Endodermal cell (in vitro differentiated cells): ENCODE data around the gene CHGA. TPM values are rescaled to one million over a fixed set of nuclear protein-coding genes. Genes with fewer than 3 reads are reported as not detected.

ENCODE experiments used
- DNase-seq: peaks from one replicate; pipeline ENCODE4 v3.0.0-alpha.2; 2017
- H3K27ac ChIP-seq: 2 replicates; pipeline ENCODE4 v1.5.1; 2013; ENCODE audit warnings: mild to moderate bottlenecking, low read depth, low read length, moderate library complexity
- H3K27me3 ChIP-seq: 2 replicates; pipeline ENCODE4 v1.6.1; 2013; ENCODE audit warnings: mild to moderate bottlenecking, low read length, moderate library complexity; ENCODE audit not compliant: insufficient read depth, control insufficient read depth, poor library complexity, severe bottlenecking
- H3K36me3 ChIP-seq: 2 replicates; pipeline ENCODE4 v1.7.0; 2013; ENCODE audit warnings: mild to moderate bottlenecking, low read length, moderate library complexity; ENCODE audit not compliant: control insufficient read depth, insufficient read depth
- H3K4me1 ChIP-seq: one replicate; pipeline ENCODE4 v1.7.0; 2013; ENCODE audit warnings: low read length; ENCODE audit not compliant: control insufficient read depth, insufficient read depth
- H3K4me3 ChIP-seq: 2 replicates; pipeline ENCODE4 v1.5.1; 2013; ENCODE audit warnings: mild to moderate bottlenecking, low read length, moderate library complexity
- H3K9ac ChIP-seq: 2 replicates; pipeline ENCODE4 v1.6.1; 2013; ENCODE audit warnings: mild to moderate bottlenecking, low read length, moderate library complexity; ENCODE audit not compliant: poor library complexity, severe bottlenecking; ENCODE audit errors: extremely low read depth
- H3K9me3 ChIP-seq: 2 replicates; pipeline ENCODE4 v1.6.1; 2013; ENCODE audit warnings: mild to moderate bottlenecking, low read length, moderate library complexity; ENCODE audit not compliant: control insufficient read depth
- H3K27ac Mint-ChIP-seq: 2 replicates; pipeline ENCODE4 v1.8.0; 2020; ENCODE audit warnings: mixed read lengths
- H3K27me3 Mint-ChIP-seq: 2 replicates; pipeline ENCODE4 v1.8.0; 2021; ENCODE audit warnings: mild to moderate bottlenecking, mixed read lengths; ENCODE audit not compliant: insufficient read depth
- H3K36me3 Mint-ChIP-seq: 2 replicates; pipeline ENCODE4 v1.8.0; 2020; ENCODE audit warnings: low read depth, mixed read lengths
- H3K4me1 Mint-ChIP-seq: 2 replicates; pipeline ENCODE4 v1.8.0; 2020; ENCODE audit warnings: mixed read lengths
- H3K4me3 Mint-ChIP-seq: 2 replicates; pipeline ENCODE4 v1.8.0; 2020; ENCODE audit warnings: mild to moderate bottlenecking, moderate library complexity, mixed read lengths
- H3K9me3 Mint-ChIP-seq: 2 replicates; pipeline ENCODE4 v1.8.0; 2020; ENCODE audit warnings: mild to moderate bottlenecking, mixed read lengths
- WGBS, 2 experiments: methylation state at CpG; one replicate each; pipeline versions ENCODE4 v1.1.5 to v1.1.7; 2013; ENCODE audit warnings: missing lambda C conversion rate in 2 of 2, mixed read lengths in 1 of 2; ENCODE audit not compliant: insufficient coverage in 1 of 2, insufficient read length in 1 of 2; 5-methylcytosine and 5-hydroxymethylcytosine counted together
- total RNA-seq, 2 donors: library from RNA; stranded (reverse); fragmentation: NEBNext Ultra II Directional in 1 of 2; extraction: Animal tissue kit (Norgen Biotek cat#: 25700) in 1 of 2; gene quantifications; 2 replicates in 1 of 2; 3 replicates in 1 of 2; pipeline ENCODE4 v1.2.1, GENCODE V29; 2021
- TF ChIP-seq, protein P1 (sequence below): fragments of 200-600 bp; sonication (generic); conservative IDR thresholded peaks from 2 replicates; pipeline ENCODE4 v1.5.0; 2021; ENCODE audit warnings: antibody characterized with exemption, mild to moderate bottlenecking

Gene CHGA
- total RNA-seq, 2 donors from 2014 or later = 4.6 TPM

DNA sequence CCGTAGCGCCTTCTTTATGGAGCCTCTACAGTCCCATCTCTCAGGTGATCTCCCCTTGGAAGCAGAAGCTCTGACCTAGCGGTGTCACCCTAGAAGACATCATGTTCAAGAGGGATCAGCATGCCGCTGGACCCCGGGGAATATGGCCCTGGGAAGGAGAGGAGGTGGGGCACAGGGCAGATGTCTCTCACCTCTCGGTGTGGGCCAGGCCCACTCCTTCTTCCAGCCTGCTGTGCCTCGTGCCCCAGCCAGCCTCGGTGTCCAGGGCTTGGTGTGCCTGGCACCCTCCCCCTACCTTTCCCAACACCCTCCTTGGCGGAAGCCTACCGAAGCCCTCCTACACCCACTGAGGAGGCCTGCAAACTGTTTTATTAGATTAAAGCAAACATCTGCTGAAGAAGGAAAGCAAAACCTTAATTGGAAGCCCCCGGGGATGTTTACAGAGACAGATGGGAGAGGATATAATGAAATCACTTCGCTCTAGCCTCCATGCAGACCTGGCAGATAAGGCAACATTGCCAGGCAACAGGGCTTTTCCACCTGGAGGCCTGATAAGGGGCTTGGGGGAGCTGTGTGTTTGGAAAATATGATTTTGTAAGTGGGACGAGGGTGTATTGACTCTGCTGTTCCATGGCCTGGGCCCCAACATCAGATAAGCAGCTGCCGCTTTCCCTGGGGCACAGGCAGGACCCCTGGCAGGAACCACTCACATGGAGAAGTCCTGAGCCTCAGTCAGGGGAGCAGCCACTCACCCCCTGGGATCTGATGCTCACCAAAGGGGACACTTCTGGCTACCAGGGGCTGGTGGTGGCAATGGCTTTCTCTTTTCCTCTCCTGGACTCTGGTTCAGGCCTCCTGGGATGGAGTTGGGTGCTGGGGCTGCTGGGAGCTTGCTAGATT, 5.7 kb upstream of the CHGA start:
- no peak overlapping the region for H3K27ac Mint-ChIP-seq
- Histone ChIP-seq H3K36me3 (no peaks in the 10 kb centered on the region), H3K9ac (no peak overlapping the region), H3K4me3 (no peak overlapping the region), H3K27ac (no peak overlapping the region), H3K9me3 (no peaks in the 10 kb centered on the region), H3K4me1 (no peaks in the 10 kb centered on the region), H3K27me3 (peaks cover 50% of the 10 kb centered on the region)
- no peak overlapping the region for H3K4me3 Mint-ChIP-seq
- H3K27me3 Mint-ChIP-seq = peaks cover 56% of the 10 kb centered on the region
- H3K4me1 Mint-ChIP-seq = no peaks in the 10 kb centered on the region
- TF ChIP-seq, protein P1, sequence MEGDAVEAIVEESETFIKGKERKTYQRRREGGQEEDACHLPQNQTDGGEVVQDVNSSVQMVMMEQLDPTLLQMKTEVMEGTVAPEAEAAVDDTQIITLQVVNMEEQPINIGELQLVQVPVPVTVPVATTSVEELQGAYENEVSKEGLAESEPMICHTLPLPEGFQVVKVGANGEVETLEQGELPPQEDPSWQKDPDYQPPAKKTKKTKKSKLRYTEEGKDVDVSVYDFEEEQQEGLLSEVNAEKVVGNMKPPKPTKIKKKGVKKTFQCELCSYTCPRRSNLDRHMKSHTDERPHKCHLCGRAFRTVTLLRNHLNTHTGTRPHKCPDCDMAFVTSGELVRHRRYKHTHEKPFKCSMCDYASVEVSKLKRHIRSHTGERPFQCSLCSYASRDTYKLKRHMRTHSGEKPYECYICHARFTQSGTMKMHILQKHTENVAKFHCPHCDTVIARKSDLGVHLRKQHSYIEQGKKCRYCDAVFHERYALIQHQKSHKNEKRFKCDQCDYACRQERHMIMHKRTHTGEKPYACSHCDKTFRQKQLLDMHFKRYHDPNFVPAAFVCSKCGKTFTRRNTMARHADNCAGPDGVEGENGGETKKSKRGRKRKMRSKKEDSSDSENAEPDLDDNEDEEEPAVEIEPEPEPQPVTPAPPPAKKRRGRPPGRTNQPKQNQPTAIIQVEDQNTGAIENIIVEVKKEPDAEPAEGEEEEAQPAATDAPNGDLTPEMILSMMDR = no peak
- H3K9me3 Mint-ChIP-seq = peaks cover 12% of the 10 kb centered on the region
- no peaks in the 10 kb centered on the region for H3K36me3 Mint-ChIP-seq
- WGBS, 2 experiments = 83 to 95% methylated on average over 8 to 14 of the region's 14 CpGs
- DNase-seq = no peak

DNA sequence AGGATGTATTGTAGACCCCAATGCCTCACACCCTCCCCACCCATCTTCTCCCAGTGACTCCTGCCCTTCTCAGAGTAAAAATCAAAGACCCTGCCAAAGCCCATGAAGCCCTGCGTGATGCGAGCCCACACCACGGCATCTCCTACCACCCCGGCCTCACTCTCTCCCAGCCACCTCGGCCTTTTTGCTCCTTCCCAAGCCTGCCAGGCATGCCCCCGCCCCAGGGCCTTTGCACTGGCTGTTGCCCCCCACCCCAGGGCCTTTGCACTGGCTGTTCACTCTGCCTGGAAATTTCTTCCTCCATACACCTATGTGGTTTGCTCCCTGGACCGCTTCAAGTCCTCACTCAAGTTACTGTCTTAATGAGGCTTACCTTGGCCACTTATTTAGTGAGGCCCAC, 5.0 kb upstream of the CHGA start:
- WGBS, 2 experiments = 90% methylated on average over 7 of the region's 7 CpGs; no CpG with 5 or more reads in 1 of the 2 experiments
- peaks cover 2% of the 10 kb centered on the region for H3K4me1 Mint-ChIP-seq
- Histone ChIP-seq H3K9ac (no peak overlapping the region), H3K9me3 (no peaks in the 10 kb centered on the region), H3K27ac (no peak overlapping the region), H3K27me3 (peaks cover 55% of the 10 kb centered on the region), H3K4me1 (no peaks in the 10 kb centered on the region), H3K4me3 (no peak overlapping the region), H3K36me3 (no peaks in the 10 kb centered on the region)
- H3K36me3 Mint-ChIP-seq = no peaks in the 10 kb centered on the region
- TF ChIP-seq, protein P1 = no peak
- H3K9me3 Mint-ChIP-seq = peaks cover 5% of the 10 kb centered on the region
- H3K27me3 Mint-ChIP-seq = peaks cover 57% of the 10 kb centered on the region
- no peak overlapping the region for H3K4me3 Mint-ChIP-seq
- no peak for DNase-seq
- H3K27ac Mint-ChIP-seq = no peak overlapping the region

DNA sequence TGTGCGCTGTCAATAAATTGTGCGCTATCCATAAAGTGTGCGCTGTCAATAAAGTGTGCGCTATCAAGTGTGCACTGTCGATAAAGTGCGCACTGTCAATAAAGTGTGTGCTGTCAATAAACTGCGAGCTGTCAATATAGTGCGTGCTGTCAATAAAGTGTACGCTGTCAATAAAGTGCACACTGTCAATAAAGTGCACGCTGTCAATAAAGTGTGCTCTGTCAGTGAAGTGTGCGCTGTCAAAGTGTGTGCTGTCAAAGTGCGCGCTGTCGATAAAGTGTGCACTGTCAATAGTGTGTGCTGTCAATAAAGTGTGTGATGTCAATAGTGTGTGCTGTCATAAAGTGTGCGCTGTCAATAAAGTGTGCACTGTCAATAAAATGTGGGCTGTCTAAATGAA, 2.9 kb upstream of the CHGA start:
- H3K27me3 ChIP-seq = peaks cover 47% of the 10 kb centered on the region
- WGBS, 2 experiments = 95% methylated on average over 15 of the region's 15 CpGs
- H3K9me3 Mint-ChIP-seq = no peaks in the 10 kb centered on the region

More for the DNA sequence above, 2.9 kb upstream of the CHGA start:
- Mint-ChIP-seq H3K36me3 (no peaks in the 10 kb centered on the region), H3K27me3 (peaks cover 48% of the 10 kb centered on the region), H3K27ac (no peak overlapping the region), H3K4me1 (peaks cover 2% of the 10 kb centered on the region), H3K4me3 (no peak overlapping the region)
- Histone ChIP-seq H3K27ac (no peak overlapping the region), H3K4me1 (peaks cover 9% of the 10 kb centered on the region), H3K9me3 (no peaks in the 10 kb centered on the region), H3K4me3 (no peak overlapping the region), H3K36me3 (no peaks in the 10 kb centered on the region), H3K9ac (no peak overlapping the region)
- no peak for DNase-seq
- TF ChIP-seq, protein P1 = no peak
